ENCODE measurements around the gene MKX.

DNA sequence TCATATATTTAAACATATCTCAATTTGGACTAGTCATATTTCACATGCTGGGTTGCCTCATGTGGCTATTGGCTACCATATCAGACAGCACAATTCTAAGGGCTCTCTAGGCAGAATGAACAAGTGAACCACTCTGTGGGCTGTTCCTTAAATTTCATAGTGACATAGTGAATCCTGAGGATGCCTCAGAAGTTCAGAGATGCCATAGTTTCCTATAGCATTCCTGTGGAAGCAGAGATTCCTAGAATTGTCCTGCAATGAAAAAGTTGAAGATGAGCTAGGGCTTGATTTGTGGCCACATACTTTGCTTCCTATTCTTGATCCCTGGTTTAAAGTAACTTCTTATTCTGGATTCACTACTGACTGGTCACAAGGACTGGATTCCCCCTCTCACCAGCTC is 35.6 kb downstream of the MKX start:
- TF ChIP-seq CTCF (IDR thresholded peaks at IDR 0.05; ENCODE audit: poor library complexity) (no peak), EZH2phosphoT487 (IDR thresholded peaks at IDR 0.05; ENCODE audit: low read depth, severe bottlenecking, unreplicated experiment) (no peak), EZH2 (IDR thresholded peaks at IDR 0.05; ENCODE audit: borderline replicate concordance) (no peak)
